HG02870 (cell line): Measurements from ENCODE around the gene BTNL2.
"Not testable (repeated sequence)": the region's sequence is repeated elsewhere in the genome, so short reads cannot be mapped to it uniquely, and the experiment has no call there.

Source experiments
- ATAC-seq: cut with Tn5 transposase; IDR thresholded peaks from one replicate; pipeline ENCODE4 v1.9.1; 2021; ENCODE audit warnings: mild to moderate bottlenecking, moderate library complexity; ENCODE audit not compliant: unreplicated experiment

BTNL2 gene

DNA sequence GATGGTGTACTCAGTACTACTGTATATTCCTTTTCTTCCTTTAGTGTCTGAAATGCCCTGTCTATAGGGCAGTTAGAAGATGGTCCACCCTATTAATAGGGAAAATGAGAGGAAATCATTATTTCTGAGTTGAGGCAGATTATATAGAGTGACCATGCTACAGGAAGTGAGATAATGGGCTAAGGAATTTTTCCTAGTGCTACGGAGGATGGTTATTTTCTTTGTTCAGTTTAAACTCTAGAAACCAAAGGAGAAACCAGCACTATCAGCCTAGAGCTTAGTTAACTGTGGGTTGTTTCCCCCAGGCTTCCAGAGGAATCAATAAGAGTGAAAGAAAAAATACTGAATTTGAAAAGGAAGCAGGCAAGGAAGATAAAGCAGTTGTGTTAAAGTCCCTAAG is 35.8 kb downstream of the BTNL2 start:
- no peak for ATAC-seq

DNA sequence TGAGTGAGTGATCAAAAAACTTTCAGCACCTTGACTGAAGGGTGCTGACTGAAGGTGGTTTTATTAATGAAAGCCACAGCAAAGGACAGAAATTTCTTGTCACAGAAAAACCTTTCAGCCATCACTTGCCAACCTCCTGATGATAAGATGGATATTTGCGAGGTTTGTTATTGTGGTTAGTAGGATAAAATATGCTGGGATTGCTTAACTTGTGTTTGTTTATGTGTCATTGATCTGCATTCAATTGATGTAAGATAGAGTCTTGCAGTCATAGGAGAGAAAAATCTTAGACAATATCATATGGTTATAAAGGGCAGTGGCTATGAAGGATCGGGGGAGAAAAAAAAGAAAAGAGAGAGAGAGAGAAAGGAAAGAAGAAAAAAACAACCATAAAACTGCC is 36.5 kb downstream of the BTNL2 start:
- no peak for ATAC-seq

DNA sequence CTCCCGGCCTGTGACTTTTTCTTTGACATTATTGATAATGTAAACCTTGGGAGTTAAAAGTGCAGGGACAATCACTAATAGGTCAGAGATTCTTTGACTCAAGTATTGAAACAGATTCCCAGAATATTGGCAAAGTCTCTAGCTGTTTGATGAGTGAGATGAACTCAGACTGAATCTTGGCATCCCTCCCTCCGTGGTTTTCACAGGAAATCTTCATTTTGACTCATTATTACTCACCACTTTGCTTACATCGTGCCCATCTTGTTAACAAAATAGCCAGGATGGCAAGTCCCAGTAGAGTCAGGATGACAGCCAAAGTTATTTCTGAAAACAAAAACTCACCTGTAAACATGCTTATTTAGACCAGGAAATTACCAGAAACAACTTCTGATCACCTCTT is 37.3 kb downstream of the BTNL2 start:
- ATAC-seq: no peak

DNA sequence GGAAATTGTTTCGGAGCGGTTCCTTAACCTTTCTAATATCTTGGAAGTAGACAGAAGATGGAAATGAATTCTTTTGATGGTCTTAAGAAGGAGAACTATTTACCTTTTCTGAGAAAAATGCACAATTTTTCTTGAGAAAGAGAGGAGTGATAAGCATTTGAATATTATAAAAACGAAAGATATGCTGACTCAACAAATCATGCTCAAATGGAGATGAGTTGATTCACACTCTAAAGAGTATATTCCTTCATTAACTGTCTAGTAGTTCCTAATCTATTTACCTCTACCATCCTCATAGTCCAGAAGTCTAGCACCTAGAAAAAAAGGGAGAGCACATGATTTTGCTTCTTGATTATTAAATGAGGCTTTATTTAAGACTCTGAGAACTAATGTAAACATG is 39.3 kb downstream of the BTNL2 start:
- ATAC-seq: no peak

DNA sequence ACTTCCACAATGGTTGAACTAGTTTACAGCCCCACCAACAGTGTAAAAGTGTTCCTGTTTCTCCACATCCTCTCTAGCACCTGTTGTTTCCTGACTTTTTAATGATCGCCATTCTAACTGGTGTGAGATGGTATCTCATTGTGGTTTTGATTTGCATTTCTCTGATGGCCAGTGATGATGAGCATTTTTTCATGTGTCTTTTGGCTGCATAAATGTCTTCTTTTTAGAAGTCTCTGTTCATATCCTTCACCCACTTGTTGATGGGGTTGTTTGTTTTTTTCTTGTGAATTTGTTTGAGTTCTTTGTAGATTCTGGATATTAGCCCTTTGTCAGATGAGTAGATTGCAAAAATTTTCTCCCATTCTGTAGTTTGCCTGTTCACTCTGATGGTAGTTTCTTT is 47.8 kb downstream of the BTNL2 start:
- ATAC-seq: not testable (repeated sequence)

DNA sequence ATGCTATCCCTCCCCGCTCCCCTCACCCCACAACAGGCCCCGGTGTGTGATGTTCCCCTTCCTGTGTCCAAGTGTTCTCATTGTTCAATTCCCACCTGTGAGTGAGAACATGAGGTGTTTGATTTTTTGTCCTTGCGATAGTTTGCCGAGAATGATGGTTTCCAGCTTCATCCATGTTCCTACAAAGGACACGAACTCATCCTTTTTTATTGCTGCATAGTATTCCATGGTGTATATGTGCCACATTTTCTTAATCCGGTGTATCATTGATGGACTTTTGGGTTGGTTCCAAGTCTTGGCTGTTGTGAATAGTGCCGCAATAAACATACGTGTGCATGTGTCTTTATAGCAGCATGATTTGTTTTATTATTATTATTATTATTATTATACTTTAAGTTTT is 48.4 kb downstream of the BTNL2 start:
- ATAC-seq: not testable (repeated sequence)

DNA sequence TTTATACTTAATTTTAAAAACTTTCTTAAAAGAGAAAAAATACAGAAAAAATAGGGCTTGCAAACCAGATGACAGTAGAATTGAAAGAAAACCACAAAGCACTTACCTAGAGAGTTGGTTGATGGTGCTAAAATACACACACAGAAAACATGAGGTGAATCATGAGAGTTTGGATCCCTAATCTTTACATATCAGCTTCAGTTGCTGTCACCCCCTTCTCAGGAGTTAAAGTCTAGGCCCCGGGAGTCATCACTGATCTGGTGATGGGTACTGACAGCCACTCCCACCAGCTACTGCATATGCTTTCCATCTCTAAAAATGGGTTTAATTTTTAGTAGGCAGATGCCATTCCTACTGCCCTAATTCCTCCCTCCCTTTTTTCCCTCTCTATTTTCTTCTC is 52.0 kb downstream of the BTNL2 start:
- no peak for ATAC-seq

DNA sequence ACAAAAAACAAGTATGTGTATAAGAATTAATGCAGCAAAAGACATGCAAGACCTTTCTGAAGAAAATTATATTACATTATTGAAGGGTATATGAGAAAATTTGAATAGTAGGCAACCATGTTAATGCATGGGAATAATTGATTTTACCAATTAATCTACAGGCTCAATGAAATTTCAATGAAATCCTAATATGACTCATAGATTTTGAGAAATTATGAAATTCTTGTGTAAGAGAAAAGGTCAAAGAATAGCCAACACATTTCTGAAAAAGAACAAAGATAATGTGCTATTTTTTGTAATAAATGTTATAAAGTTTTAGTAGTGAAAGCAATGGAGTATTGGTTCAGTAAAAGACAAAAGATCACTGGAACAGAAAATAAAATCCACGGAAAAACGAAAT is 53.6 kb downstream of the BTNL2 start:
- ATAC-seq: no peak
